GM21717 (cell line): ENCODE results near the gene ANKS1B.
"Not testable (repeated sequence)": the region's sequence is repeated elsewhere in the genome, so short reads cannot be mapped to it uniquely, and the experiment has no call there.

Experiments
- ATAC-seq: cut with Tn5 transposase; IDR thresholded peaks from one replicate; pipeline ENCODE4 v1.9.1; 2021; ENCODE audit warnings: mild to moderate bottlenecking, moderate library complexity; ENCODE audit not compliant: unreplicated experiment

ANKS1B gene

GRCh38 chr12:99390707-99391106, 594.0 kb downstream of the ANKS1B start:
- ATAC-seq = no peak

- no peak for ATAC-seq
These were observed 595.0 kb downstream of the ANKS1B start for GRCh38 chr12:99389751-99390150.

- no peak for ATAC-seq
These were observed 596.0 kb downstream of the ANKS1B start for GRCh38 chr12:99388671-99389195.

GRCh38 chr12:99387661-99388060, 597.1 kb downstream of the ANKS1B start:
- ATAC-seq = no peak

- peak; percentile 46 for ATAC-seq
These were observed 597.8 kb downstream of the ANKS1B start for GRCh38 chr12:99386907-99387306.

GRCh38 chr12:99383258-99383657, 601.5 kb downstream of the ANKS1B start:
- ATAC-seq = no peak

- ATAC-seq = peak; percentile 89
These were observed 602.7 kb downstream of the ANKS1B start for GRCh38 chr12:99381992-99382391.

- no peak for ATAC-seq
These were observed 604.0 kb downstream of the ANKS1B start for GRCh38 chr12:99380701-99381100.

GRCh38 chr12:99374023-99374422, 610.7 kb downstream of the ANKS1B start:
- no peak for ATAC-seq

GRCh38 chr12:99372257-99372920, 612.3 kb downstream of the ANKS1B start:
- no peak for ATAC-seq

GRCh38 chr12:99370421-99371138, 614.2 kb downstream of the ANKS1B start:
- ATAC-seq = no peak

GRCh38 chr12:99367181-99367580, 617.6 kb downstream of the ANKS1B start:
- ATAC-seq = no peak

GRCh38 chr12:99352269-99352668, 632.5 kb downstream of the ANKS1B start:
- no peak for ATAC-seq

GRCh38 chr12:99343960-99344359, 640.8 kb downstream of the ANKS1B start:
- no peak for ATAC-seq

- ATAC-seq = no peak
These were observed 645.1 kb downstream of the ANKS1B start for GRCh38 chr12:99339663-99340062.

- ATAC-seq = no peak
These were observed 650.3 kb downstream of the ANKS1B start for GRCh38 chr12:99334285-99335056.

GRCh38 chr12:99332936-99333591, 651.7 kb downstream of the ANKS1B start:
- no peak for ATAC-seq

- no peak for ATAC-seq
These were observed 654.5 kb downstream of the ANKS1B start for GRCh38 chr12:99330216-99330615.

- ATAC-seq = not testable (repeated sequence)
These were observed 663.5 kb downstream of the ANKS1B start for GRCh38 chr12:99321210-99321609.

- no peak for ATAC-seq
These were observed 673.4 kb downstream of the ANKS1B start for GRCh38 chr12:99311373-99311772.

GRCh38 chr12:99309812-99310211, 674.9 kb downstream of the ANKS1B start:
- no peak for ATAC-seq
